Parathyroid adenoma (tissue), 2 donors: Measurements from ENCODE around the gene KCNN2.

Experiments used
- H2AFZ ChIP-seq: fragments of 300-600 bp; sonication (generic); one replicate; pipeline ENCODE4 v1.7.0; 2017; ENCODE audit warnings: antibody characterized with exemption, mild to moderate bottlenecking
- H3K27ac ChIP-seq: fragments of 300-600 bp; sonication (generic); one replicate; pipeline ENCODE4 v1.7.0; 2017
- H3K27me3 ChIP-seq: fragments of 300-600 bp; sonication (generic); one replicate; pipeline ENCODE4 v1.7.0; 2017; ENCODE audit warnings: low read length; ENCODE audit not compliant: control insufficient read depth, insufficient read depth
- H3K36me3 ChIP-seq: fragments of 300-600 bp; sonication (generic); one replicate; pipeline ENCODE4 v1.7.0; 2017; ENCODE audit warnings: low read length; ENCODE audit not compliant: control insufficient read depth, insufficient read depth
- H3K4me1 ChIP-seq: fragments of 300-600 bp; sonication (generic); one replicate; pipeline ENCODE4 v1.7.0; 2017; ENCODE audit warnings: control low read depth
- H3K4me2 ChIP-seq: fragments of 300-600 bp; sonication (generic); one replicate; pipeline ENCODE4 v1.7.0; 2017; ENCODE audit warnings: low read length
- H3K4me3 ChIP-seq: fragments of 300-600 bp; sonication (generic); one replicate; pipeline ENCODE4 v1.7.0; 2017; ENCODE audit warnings: low read depth, low read length
- H3K79me2 ChIP-seq: fragments of 300-600 bp; sonication (generic); one replicate; pipeline ENCODE4 v1.7.0; 2017; ENCODE audit warnings: control low read depth
- H3K9ac ChIP-seq: fragments of 300-600 bp; sonication (generic); one replicate; pipeline ENCODE4 v1.7.0; 2017; ENCODE audit warnings: mild to moderate bottlenecking
- H3K9me3 ChIP-seq: fragments of 300-600 bp; sonication (generic); one replicate; pipeline ENCODE4 v1.7.0; 2017; ENCODE audit warnings: low read length; ENCODE audit not compliant: control insufficient read depth
- CTCF ChIP-seq: fragments of 300-600 bp; sonication (generic); IDR thresholded peaks from one replicate; pipeline ENCODE4 v1.7.0; 2017; ENCODE audit warnings: antibody characterized with exemption, mild to moderate bottlenecking
- donor health status: primary hyperparathyroidism.

The KCNN2 gene

GRCh38 chr5:114447084-114447773 is 85.4 kb downstream of the KCNN2 start:
- Histone ChIP-seq H3K4me3 (no peak overlapping the region), H3K9me3 (no peaks in the 10 kb centered on the region), H3K27me3 (no peaks in the 10 kb centered on the region), H3K9ac (no peak overlapping the region), H3K36me3 (no peaks in the 10 kb centered on the region), H2AFZ (no peak overlapping the region), H3K4me2 (no peak overlapping the region), H3K79me2 (no peaks in the 10 kb centered on the region), H3K4me1 (no peaks in the 10 kb centered on the region), H3K27ac (no peak overlapping the region)
- TF ChIP-seq CTCF = no peak

GRCh38 chr5:114448481-114448880 is 86.6 kb downstream of the KCNN2 start:
- Histone ChIP-seq H3K79me2 (no peaks in the 10 kb centered on the region), H3K27ac (no peak overlapping the region), H3K4me1 (no peaks in the 10 kb centered on the region), H3K9ac (no peak overlapping the region), H3K27me3 (no peaks in the 10 kb centered on the region), H3K36me3 (no peaks in the 10 kb centered on the region), H3K4me2 (no peak overlapping the region), H3K9me3 (no peaks in the 10 kb centered on the region), H2AFZ (no peak overlapping the region), H3K4me3 (no peak overlapping the region)
- no peak for TF ChIP-seq CTCF

DNA sequence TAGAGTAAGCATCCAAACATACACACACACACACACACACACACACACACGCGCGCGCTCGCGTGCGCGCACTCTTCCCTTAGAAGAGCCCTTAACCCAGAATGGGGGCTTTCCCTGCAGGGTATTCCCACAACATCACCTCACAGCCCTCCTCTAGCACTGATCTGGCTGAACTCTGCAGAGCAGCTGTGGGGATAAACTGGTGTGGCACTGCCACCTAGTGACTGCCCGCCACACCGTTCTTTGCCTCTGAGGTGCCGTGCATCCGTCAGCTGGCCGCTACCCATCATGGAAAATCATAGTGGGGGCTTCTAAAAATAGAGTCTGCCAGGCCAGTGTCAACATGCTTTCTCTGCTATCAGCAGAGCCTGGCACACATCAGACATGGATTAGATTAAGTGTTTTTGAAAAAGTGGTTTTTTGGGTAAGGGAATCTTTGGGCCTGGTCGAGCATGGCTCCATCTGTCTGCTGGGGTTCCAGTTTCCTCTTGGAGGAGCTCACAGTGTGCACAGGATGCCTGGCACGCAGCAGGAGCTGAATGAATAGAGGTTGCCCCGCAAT is 88.1 kb downstream of the KCNN2 start:
- Histone ChIP-seq H3K9ac (no peak overlapping the region), H3K27me3 (no peaks in the 10 kb centered on the region), H3K27ac (no peak overlapping the region), H2AFZ (no peak overlapping the region), H3K4me1 (no peaks in the 10 kb centered on the region), H3K9me3 (no peaks in the 10 kb centered on the region), H3K4me2 (no peak overlapping the region), H3K4me3 (no peak overlapping the region), H3K79me2 (no peaks in the 10 kb centered on the region), H3K36me3 (no peaks in the 10 kb centered on the region)
- TF ChIP-seq CTCF = peak; percentile 73

GRCh38 chr5:114450437-114450836 is 88.6 kb downstream of the KCNN2 start:
- Histone ChIP-seq H3K4me3 (no peak overlapping the region), H3K27ac (no peak overlapping the region), H3K9ac (no peak overlapping the region), H3K9me3 (no peaks in the 10 kb centered on the region), H2AFZ (no peak overlapping the region), H3K4me2 (no peak overlapping the region), H3K36me3 (no peaks in the 10 kb centered on the region), H3K27me3 (no peaks in the 10 kb centered on the region), H3K4me1 (no peaks in the 10 kb centered on the region), H3K79me2 (no peaks in the 10 kb centered on the region)
- no peak for TF ChIP-seq CTCF

DNA sequence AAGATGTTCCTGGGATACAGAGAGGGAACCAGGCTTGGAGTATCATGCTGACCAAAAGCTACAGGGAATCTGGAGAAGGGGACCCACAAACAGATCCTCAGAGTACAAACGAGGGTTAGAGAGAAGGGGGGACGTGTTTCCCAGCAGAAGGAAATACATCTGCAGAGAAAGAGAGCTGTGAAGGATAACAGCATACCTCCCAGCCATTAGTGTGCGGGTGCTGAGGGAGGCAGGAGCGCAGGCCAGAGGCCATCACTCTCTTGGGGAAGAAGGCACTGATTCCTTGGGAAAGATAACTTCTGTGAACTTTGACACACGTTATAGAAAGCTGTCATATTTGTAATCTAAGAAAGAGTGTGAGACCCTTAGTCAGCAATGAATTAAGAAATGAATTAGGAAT is 96.9 kb downstream of the KCNN2 start:
- Histone ChIP-seq H3K27me3 (no peaks in the 10 kb centered on the region), H3K4me1 (no peaks in the 10 kb centered on the region), H2AFZ (no peak overlapping the region), H3K9me3 (no peaks in the 10 kb centered on the region), H3K9ac (no peak overlapping the region), H3K79me2 (no peaks in the 10 kb centered on the region), H3K27ac (no peak overlapping the region), H3K4me2 (no peak overlapping the region), H3K36me3 (no peaks in the 10 kb centered on the region), H3K4me3 (no peak overlapping the region)
- TF ChIP-seq CTCF = no peak
